Rectal smooth muscle tissue (tissue), 1 donor: ENCODE data around the gene CAMKMT.

ENCODE experiments used
- H3K27ac ChIP-seq: one replicate; pipeline ENCODE4 v1.7.0; 2013; ENCODE audit warnings: low read depth, low read length, inconsistent platforms
- H3K27me3 ChIP-seq: one replicate; pipeline ENCODE4 v1.7.0; 2013; ENCODE audit warnings: low read length; ENCODE audit not compliant: control insufficient read depth, insufficient read depth
- H3K36me3 ChIP-seq: one replicate; pipeline ENCODE4 v1.7.0; 2013; ENCODE audit warnings: low read length; ENCODE audit not compliant: control insufficient read depth, insufficient read depth
- H3K4me1 ChIP-seq: one replicate; pipeline ENCODE4 v1.7.0; 2013; ENCODE audit warnings: low read length; ENCODE audit not compliant: control insufficient read depth, insufficient read depth
- H3K4me3 ChIP-seq: one replicate; pipeline ENCODE4 v1.7.0; 2013; ENCODE audit warnings: low read length
- H3K9ac ChIP-seq: one replicate; pipeline ENCODE4 v1.7.0; 2013; ENCODE audit warnings: low read length

CAMKMT gene

DNA sequence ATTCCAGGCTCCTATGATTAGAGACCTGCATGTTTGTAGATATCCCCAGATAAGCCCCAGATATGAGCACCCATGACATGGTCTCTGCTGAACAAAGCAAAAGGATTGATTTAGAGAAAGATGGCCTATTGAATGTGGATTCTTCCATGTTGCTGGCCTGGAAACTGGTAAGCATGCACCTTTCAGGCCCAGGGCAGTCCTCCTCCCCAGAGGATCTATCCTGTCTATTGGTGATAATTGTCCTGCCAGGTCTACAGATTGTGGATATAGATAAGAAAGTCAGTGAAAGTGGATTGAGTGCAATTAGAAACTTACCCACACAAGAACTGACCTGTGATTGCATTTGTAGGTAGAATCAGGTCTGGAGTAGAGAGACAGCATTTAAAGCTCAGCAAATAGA is 322.8 kb downstream of the CAMKMT start:
- no peak overlapping the region for H3K4me3 ChIP-seq
- no peaks in the 10 kb centered on the region for H3K4me1 ChIP-seq

DNA sequence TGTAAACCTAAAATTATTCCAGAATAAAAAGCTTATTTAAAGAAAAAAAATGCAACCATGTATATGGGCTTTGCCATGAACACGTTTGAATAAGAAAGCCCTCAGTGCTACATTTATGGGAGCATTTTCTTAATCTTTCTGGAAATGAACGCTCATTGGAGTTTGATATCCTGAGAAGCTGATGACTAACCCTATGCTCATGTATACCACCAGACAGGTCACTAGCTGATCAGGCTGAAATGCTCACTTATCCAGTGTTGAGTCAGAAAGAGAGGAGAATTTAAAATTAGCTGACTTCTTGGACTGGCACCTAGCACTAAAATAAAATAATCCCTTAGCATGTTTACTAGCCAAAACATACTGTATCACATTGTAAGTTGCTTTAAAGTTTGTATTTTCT is 324.8 kb downstream of the CAMKMT start:
- Histone ChIP-seq H3K4me3 (no peak overlapping the region), H3K36me3 (no peaks in the 10 kb centered on the region), H3K9ac (no peak overlapping the region), H3K27ac (no peak overlapping the region), H3K4me1 (no peaks in the 10 kb centered on the region), H3K27me3 (no peaks in the 10 kb centered on the region)

More for the DNA sequence above, 322.8 kb downstream of the CAMKMT start:
- Histone ChIP-seq H3K9ac (no peak overlapping the region), H3K27me3 (no peaks in the 10 kb centered on the region), H3K27ac (no peak overlapping the region), H3K36me3 (no peaks in the 10 kb centered on the region)

DNA sequence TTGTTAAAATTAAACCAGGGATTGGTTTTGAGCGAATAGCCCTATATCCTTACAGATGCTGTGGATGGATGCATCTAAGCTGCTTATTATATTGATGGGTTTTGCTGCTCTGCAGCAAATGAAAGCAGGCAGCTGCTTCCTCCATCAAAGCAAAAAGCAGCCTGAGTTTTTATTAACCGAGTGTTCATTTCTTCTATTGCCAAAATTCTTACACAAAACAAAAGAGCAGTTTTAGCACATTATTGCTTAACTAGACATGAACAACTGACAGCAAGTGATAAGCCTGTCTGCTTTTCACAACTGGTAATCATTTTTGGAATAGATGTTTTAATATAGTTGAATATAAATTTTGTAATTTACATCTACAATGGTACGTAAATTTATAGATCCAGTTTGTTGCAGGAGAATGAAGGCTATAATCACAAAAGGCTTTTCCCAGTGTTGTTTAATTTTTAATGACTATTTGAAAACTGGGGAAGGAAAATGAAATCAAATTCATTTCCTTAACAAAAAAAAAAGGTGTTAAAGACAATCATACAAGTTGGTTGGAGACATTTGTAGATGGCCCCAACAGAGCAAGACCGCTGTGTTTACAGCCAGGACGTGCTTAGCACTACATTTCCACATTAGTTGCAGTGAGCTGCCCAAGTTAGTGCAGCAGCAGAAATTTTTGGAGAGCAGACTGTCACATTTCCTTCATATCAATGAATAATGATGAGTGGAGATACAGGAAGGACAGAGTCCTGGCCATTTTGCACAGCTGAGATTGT is 326.1 kb downstream of the CAMKMT start:
- H3K9ac ChIP-seq: no peak overlapping the region
- H3K36me3 ChIP-seq: no peaks in the 10 kb centered on the region
- no peak overlapping the region for H3K27ac ChIP-seq
- no peaks in the 10 kb centered on the region for H3K4me1 ChIP-seq
- H3K27me3 ChIP-seq: no peaks in the 10 kb centered on the region
- no peak overlapping the region for H3K4me3 ChIP-seq

DNA sequence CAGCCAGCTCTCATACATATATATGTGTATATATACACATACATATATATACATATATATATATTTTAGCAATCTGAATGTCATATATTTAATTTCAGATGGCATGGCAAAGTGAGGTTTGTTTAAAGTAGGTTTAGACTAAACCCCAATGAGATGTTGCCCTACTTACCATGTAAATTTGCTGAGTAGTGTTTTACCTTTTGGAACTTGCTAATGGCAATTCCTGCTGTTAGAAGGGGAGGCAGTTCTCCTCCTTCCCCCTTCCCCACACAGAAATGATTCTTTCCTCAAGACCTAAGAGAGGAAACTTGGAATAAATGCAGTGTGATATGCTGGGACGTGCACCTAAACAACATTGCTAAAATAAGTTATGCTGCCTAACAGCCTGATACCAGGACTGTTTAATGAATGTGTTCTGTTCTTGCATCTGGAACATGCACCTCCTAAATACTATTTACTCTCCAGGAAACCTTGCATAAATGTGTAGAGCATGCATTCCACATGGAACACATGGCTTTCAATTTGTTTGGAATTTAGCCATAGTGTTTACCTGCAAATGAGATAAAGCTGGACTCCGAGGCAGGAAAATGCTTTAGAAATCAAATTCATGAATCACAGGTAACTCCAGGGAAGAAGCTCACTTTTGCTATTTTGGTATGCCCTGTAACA is 326.8 kb downstream of the CAMKMT start:
- no peaks in the 10 kb centered on the region for H3K36me3 ChIP-seq
- H3K4me3 ChIP-seq: no peak overlapping the region
- H3K9ac ChIP-seq: no peak overlapping the region

DNA sequence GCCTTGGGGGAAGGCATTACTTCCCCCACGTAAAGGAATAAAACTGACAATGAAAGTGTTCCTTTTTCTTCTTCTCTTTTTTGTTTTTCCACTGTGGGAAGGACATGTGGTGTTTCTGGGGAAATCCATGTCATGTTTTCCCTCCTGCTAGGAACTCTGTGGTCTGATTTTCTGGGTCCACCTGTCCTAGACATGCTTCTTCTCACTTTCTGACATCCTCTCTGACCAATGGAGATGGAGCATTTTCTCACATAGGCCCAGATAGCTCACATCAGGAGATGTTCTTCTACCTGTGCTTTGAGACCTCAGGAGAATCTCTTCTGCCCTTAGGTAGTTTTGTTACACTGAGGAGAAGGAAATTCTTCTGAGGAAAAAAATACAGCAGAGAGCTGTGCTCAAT is 327.8 kb downstream of the CAMKMT start:
- H3K4me1 ChIP-seq: no peaks in the 10 kb centered on the region
- no peaks in the 10 kb centered on the region for H3K36me3 ChIP-seq
- no peak overlapping the region for H3K27ac ChIP-seq
- H3K27me3 ChIP-seq: no peaks in the 10 kb centered on the region
- no peak overlapping the region for H3K9ac ChIP-seq
- no peak overlapping the region for H3K4me3 ChIP-seq

More for the DNA sequence above, 326.8 kb downstream of the CAMKMT start:
- Histone ChIP-seq H3K4me1 (no peaks in the 10 kb centered on the region), H3K27ac (no peak overlapping the region), H3K27me3 (no peaks in the 10 kb centered on the region)

DNA sequence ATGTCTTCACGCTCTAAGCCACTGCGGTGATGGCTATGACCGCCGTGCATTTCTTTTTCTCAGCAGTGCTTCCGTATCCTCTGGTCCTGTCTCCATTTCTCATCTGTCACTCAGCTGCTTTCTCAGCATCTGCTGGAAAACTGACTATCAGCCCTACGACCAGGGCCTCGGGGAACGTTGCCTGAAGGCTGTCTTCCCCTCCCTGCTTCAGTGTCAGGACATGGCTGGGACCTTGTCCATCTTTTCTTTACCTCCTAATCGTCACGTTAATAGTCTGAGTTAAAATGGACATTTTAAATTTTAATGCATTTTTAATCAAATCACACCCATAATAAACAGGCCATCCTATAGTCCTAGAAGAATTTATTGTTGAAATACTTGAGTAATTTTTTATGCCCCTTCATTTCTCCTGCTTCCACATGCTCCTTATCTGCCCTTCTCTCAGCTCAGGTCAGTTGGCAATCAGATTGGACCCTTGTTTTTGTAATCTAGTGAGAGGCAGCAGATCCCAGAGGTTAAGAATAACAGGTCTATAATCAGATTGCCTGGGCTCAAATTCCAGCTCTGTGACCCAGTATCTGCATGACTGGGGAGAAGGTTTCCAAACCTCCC is 329.5 kb downstream of the CAMKMT start:
- Histone ChIP-seq H3K27ac (no peak overlapping the region), H3K4me1 (no peaks in the 10 kb centered on the region), H3K9ac (no peak overlapping the region), H3K27me3 (no peaks in the 10 kb centered on the region), H3K4me3 (no peak overlapping the region), H3K36me3 (no peaks in the 10 kb centered on the region)

DNA sequence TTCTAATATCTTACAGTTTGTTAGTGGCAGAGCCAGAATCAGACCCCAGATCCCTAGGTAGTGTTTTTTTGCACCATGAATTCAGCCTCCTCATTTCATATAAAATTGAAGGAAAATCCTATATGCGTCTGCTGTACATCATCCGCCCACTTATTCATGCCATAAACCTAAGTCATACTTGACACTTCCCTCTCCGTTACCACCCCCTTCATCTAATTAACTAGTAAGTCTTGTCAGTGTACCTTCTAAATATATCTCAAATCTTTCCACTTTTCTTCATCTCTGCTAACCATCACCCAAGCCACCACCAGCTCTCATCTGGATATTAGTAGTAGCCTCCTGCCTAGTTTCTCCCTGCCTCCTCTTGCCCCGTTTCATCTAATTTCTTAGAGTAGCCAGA is 331.1 kb downstream of the CAMKMT start:
- no peak overlapping the region for H3K27ac ChIP-seq
- no peaks in the 10 kb centered on the region for H3K4me1 ChIP-seq
- no peaks in the 10 kb centered on the region for H3K36me3 ChIP-seq
- no peak overlapping the region for H3K9ac ChIP-seq
- H3K4me3 ChIP-seq: no peak overlapping the region
- H3K27me3 ChIP-seq: no peaks in the 10 kb centered on the region

DNA sequence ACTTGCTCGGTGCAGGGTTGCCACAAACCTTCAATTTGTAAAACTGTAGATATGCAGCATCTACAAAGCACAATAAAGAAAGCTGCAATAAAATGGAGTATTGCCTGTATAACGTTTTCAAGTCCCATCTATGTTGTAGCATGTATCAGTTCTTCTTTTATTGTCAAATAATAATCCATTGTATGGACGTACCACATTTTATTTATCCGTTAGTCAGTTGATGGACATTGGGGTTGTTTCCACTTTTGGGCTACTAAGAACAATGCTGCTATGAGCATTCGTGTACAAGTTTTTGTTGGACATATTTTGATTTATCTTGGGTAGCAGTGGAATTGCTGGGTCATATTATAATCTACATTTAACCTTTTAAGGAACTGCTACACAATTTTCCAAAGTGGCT is 339.1 kb downstream of the CAMKMT start:
- Histone ChIP-seq H3K27me3 (no peaks in the 10 kb centered on the region), H3K9ac (no peak overlapping the region), H3K36me3 (no peaks in the 10 kb centered on the region), H3K27ac (no peak overlapping the region), H3K4me3 (no peak overlapping the region), H3K4me1 (no peaks in the 10 kb centered on the region)

DNA sequence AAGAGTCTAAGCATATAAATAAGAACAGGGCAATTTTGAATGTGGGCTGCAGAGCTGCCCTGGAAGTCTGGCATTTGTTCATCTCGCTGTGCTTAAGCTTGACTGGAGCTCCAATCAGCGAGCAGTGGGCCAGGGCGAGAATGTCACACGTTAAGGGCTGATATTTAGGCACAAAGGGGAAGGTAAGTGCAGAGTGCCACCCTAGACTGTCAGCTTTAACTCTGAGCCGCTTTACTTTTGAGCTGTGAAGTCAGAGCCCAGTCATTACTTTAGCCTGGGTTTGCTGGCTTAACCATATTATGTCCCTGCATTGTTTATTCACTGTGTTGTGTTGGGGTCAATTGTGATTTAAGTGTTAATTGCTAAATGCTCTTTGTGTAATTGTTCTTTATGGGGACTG is 343.6 kb downstream of the CAMKMT start:
- Histone ChIP-seq H3K36me3 (no peaks in the 10 kb centered on the region), H3K27ac (no peak overlapping the region), H3K27me3 (no peaks in the 10 kb centered on the region), H3K9ac (no peak overlapping the region), H3K4me1 (no peaks in the 10 kb centered on the region), H3K4me3 (no peak overlapping the region)

DNA sequence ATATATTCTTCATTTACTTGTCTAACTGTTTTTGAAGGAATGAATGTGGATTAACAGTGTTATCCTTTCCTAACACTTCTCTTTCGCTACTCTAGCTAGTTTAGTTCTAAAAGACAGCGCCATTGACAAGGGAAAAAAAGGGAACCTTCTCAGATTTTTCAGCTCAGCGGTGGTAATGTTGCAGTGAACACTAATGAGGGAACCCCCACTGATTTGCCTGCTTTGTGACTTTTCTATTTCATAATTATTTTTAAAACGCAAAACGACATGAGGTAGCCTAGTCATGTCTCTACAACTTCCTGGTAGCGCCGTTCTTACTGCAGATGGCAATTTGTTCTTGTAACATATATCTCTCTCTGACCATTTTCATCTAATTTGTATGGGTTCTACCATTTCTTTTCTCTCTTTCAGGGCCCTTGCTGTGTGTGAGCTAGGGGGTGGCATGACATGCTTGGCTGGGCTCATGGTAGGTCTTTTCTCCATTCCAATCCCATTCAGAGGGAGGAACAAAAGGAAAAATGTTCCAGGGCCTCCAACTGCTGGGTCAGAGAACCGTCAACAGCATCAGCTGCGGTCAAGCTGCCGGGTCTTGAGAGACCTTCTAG is 344.2 kb downstream of the CAMKMT start:
- Histone ChIP-seq H3K27me3 (no peaks in the 10 kb centered on the region), H3K9ac (no peak overlapping the region), H3K4me3 (no peak overlapping the region), H3K27ac (no peak overlapping the region), H3K4me1 (no peaks in the 10 kb centered on the region), H3K36me3 (no peaks in the 10 kb centered on the region)

DNA sequence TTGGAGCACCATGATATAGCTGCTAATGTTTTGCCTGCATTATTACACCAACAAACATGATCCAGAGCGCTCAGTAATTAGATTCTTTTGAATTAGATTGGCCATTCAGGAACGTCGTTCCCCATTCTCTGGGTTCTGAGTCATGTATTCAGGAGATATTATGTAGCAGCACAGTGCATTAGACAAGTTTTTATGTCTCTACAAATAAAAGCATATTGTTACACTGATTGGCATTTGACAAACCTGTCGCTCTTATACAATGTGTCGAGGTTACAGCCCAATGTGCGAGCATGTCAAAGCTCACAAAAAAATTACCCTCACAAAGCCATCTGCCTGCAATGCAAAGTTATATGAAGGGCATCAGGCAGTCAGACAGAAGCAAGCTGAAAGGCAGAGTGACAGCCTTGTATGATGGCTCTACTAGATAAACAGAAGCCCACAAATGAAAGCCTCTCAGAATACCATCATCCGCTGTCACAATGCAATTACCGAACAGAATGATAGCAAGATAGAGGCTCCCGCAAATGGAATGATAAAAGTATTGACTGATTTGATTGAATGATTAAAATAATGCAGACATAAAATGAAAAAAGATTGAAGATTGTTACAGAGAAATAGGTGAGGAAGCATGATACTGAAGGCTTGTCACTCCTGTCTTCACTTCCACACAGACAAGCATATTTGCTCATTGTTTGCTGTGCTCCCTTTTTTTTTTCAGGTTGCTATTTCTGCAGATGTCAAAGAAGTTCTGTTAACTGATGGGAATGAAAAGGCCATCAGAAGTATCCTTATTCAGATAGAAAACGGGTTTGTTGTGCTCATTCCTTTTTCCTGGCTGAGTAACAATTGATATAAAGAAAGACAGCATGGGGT is 345.2 kb downstream of the CAMKMT start:
- no peak overlapping the region for H3K27ac ChIP-seq
- H3K4me1 ChIP-seq: no peaks in the 10 kb centered on the region
- H3K36me3 ChIP-seq: no peaks in the 10 kb centered on the region
- no peaks in the 10 kb centered on the region for H3K27me3 ChIP-seq
- no peak overlapping the region for H3K9ac ChIP-seq
- no peak overlapping the region for H3K4me3 ChIP-seq
